Stomach (tissue), 4 donors: ENCODE data around the gene PCGF2.

ENCODE experiments used
- CTCF ChIP-seq, 7 experiments: fragments of 450-650 bp in 4 of 7; fragments of 200-600 bp in 3 of 7; sonication (generic) in 3 of 7; IDR thresholded peaks; one replicate each; pipeline ENCODE4 v1.5.1; 2016 to 2019; ENCODE audit warnings: antibody characterized with exemption in 7 of 7, control low read depth in 2 of 7, mild to moderate bottlenecking in 1 of 7
- EP300 ChIP-seq: sonication (generic); formaldehyde crosslinking; IDR thresholded peaks from one replicate; pipeline ENCODE4 v1.6.1; 2017; ENCODE audit warnings: antibody characterized with exemption
- POLR2A ChIP-seq, 4 donors: fragments of 450-650 bp; IDR thresholded peaks; one replicate each; pipeline ENCODE4 v1.6.1; 2016; ENCODE audit warnings: antibody characterized with exemption in 4 of 4, control low read depth in 2 of 4, mild to moderate bottlenecking in 1 of 4, moderate library complexity in 1 of 4
- POLR2AphosphoS5 ChIP-seq, 3 donors: sonication (generic); formaldehyde crosslinking; IDR thresholded peaks; one replicate each; pipeline ENCODE4 v1.6.1; 2016; ENCODE audit warnings: antibody characterized with exemption in 3 of 3

GRCh38 chr17:38724337-38724988 lies 23.7 kb downstream of the PCGF2 start:
- TF ChIP-seq CTCF (IDR thresholded peaks at IDR 0.05), result no peak
- TF ChIP-seq POLR2AphosphoS5 (IDR thresholded peaks at IDR 0.05), result peak in 1 of 3 donors; percentile 49
- no peak for TF ChIP-seq POLR2A (IDR thresholded peaks at IDR 0.05)
- no peak for TF ChIP-seq EP300
